AG09309 (cell line): ENCODE data around the gene WNT3A.
A peak's percentile ranks its signal among the peaks of the same experiment; 100 is the strongest.

Experiments used
- DNase-seq: peaks from one replicate; pipeline ENCODE4 v3.0.0-alpha.2; 2010; ENCODE audit warnings: low read depth
- H3K4me3 ChIP-seq: 2 replicates; pipeline ENCODE4 v1.5.1; 2011; ENCODE audit warnings: mild to moderate bottlenecking, low read depth, low read length, moderate library complexity; ENCODE audit not compliant: control insufficient read depth
- CTCF ChIP-seq: IDR thresholded peaks from 2 replicates; pipeline ENCODE4 v1.5.1; 2011; ENCODE audit warnings: mild to moderate bottlenecking, low read depth, low read length, inconsistent platforms; ENCODE audit not compliant: insufficient read depth, control insufficient read depth; ENCODE audit errors: missing control alignments

WNT3A gene

GRCh38 chr1:228108742-228109072 lies 101.9 kb downstream of the WNT3A start:
- no peak for TF ChIP-seq CTCF
- H3K4me3 ChIP-seq, result peak overlapping the region; percentile 77
- no peak for DNase-seq

DNA sequence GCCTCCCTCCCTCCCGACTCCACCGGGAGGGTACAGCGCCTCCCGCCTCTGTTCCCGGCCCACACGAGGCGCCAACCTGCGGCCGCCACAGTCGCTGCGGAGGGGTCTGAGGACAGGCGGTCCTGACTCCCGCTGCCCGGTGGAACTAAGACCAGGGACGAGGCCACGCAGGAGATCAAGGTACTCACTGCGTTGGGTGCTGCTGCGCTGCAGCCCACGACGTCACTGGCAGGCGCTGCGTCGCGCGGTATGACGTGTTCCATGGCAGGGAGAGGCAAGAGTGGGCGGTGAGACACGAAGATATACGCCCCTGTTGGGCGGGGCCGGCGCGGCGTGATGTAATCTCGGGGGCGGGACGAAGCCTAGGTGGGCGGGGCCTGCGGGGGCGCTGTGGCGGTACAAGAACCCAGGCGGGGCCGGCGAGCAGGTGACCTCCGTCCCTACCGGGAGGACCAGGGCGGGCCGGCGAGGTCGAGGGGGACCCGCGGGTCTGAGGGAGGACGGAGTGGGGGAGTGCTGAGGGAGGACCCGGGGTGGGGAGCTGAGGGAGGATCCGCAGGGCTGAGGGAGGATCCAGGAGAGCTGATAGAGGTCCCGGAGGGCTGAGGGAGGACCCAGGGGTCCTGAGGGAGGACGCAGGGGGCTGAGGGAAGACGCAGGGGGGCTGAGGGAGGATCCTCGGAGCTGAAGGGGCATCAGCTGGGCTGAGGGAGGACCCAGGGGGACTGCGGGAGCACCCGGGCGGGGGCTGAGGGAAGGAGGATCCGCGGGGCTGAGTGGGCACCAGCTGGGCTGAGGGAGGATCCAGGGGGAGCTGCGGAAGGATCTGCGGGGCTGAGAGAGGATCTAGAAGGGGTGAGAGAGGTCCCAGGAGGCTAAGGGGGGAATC lies 102.5 kb downstream of the WNT3A start, which contains the start of gene MRPL55:
TSS of gene MRPL55 (minus strand) at position 227 of the 889 bp plus-strand sequence. CDS start 1,039 bp downstream, outside the sequence.
- DNase-seq, result peak; percentile 74
- peak; percentile 17 for TF ChIP-seq CTCF
- peak within 1 kb of the TSS; percentile 77 for H3K4me3 ChIP-seq

DNA sequence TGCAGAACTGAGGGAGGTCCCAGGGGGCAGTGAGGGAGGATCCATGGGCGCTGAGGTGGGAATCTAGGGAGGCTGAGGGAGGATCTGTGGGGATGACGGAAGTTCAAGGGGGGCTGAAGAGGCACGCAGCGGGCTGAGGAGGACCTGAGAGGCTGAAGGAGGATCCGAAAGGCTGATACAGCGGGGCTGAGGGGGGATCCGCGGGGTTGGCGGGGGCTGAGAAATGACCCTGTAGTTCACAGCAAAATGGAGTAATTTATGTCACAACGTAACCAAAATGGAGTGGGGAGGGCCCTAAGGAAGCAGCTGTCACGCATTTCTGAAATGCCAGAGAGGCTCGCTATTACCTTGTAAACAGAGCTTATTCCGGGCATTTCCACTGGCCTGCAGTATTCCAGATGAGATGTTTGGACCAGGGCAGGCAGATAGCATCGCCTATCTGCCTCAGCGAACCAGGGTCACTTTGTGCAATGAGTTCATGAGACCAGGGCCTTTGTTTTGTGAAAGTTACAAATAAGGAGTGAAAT lies 103.2 kb downstream of the WNT3A start:
- no peak for TF ChIP-seq CTCF
- no peak for DNase-seq
- H3K4me3 ChIP-seq, result peak overlapping the region; percentile 77

GRCh38 chr1:228110556-228110955 lies 103.8 kb downstream of the WNT3A start:
- no peak overlapping the region for H3K4me3 ChIP-seq
- TF ChIP-seq CTCF, result no peak
- DNase-seq, result no peak
